H1 (cell line): ENCODE measurements around the gene POM121C. TPM values are rescaled to one million over a fixed set of nuclear protein-coding genes. Genes with fewer than 3 reads are reported as not detected.
"Not testable (repeated sequence)": the region's sequence is repeated elsewhere in the genome, so short reads cannot be mapped to it uniquely, and the experiment has no call there.

ENCODE experiments used
- CTCF ChIA-PET: fragments of 300-600 bp; sonication (Branson Sonifier 250); formaldehyde crosslinking; loops from one replicate; lab custom pipeline; 2021; ENCODE audit not compliant: partially characterized antibody; lab: Charles Lee
- POLR2A ChIA-PET: fragments of 300-600 bp; sonication (Branson Sonifier 250); formaldehyde crosslinking; loops from one replicate; lab custom pipeline; 2021; ENCODE audit warnings: inconsistent platforms; ENCODE audit not compliant: partially characterized antibody; lab: Charles Lee
- DNase-seq, 2 experiments: peaks; one replicate each; pipeline versions ENCODE4 v3.0.0 to v3.0.0-alpha.2; 2010 to 2022; ENCODE audit warnings: low spot score in 2 of 2, low read depth in 1 of 2, mixed read lengths in 1 of 2
- FAIRE-seq: peaks from 2 replicates; lab custom pipeline; 2011; peaks lifted over from hg19 to GRCh38; lab: Jason Lieb, UNC
- H2AFZ ChIP-seq: 2 replicates; pipeline ENCODE4 v1.8.1; 2012; ENCODE audit warnings: low read length, inconsistent platforms
- H2AK5ac ChIP-seq: 2 replicates; pipeline ENCODE4 v1.6.1; 2013; ENCODE audit warnings: low read depth, low read length
- H2BK120ac ChIP-seq: replicated peaks from 2 replicates; pipeline ENCODE3; 2013; ENCODE audit warnings: low read depth, low read length, inconsistent platforms
- H2BK12ac ChIP-seq: 2 replicates; pipeline ENCODE4 v1.6.1; 2013; ENCODE audit warnings: low read depth, low read length
- H2BK15ac ChIP-seq: 2 replicates; pipeline ENCODE4 v1.6.1; 2013; ENCODE audit warnings: low read length
- H2BK20ac ChIP-seq: 2 replicates; pipeline ENCODE4 v1.6.1; 2013; ENCODE audit warnings: low read length
- H2BK5ac ChIP-seq: 2 replicates; pipeline ENCODE4 v1.6.1; 2013; ENCODE audit warnings: low read depth, low read length
- H3K14ac ChIP-seq: 2 replicates; pipeline ENCODE4 v1.6.1; 2013; ENCODE audit warnings: inconsistent platforms; ENCODE audit not compliant: insufficient read length
- H3K18ac ChIP-seq: 2 replicates; pipeline ENCODE4 v1.6.1; 2013; ENCODE audit warnings: low read length; ENCODE audit errors: extremely low read depth
- H3K23ac ChIP-seq: 2 replicates; pipeline ENCODE4 v1.6.1; 2013; ENCODE audit warnings: inconsistent platforms; ENCODE audit not compliant: insufficient read length
- H3K23me2 ChIP-seq: 2 replicates; pipeline ENCODE4 v1.6.1; 2013; ENCODE audit warnings: low read depth, low read length
- H3K27ac ChIP-seq: 2 replicates; pipeline ENCODE4 v1.6.1; 2011; ENCODE audit warnings: low read depth, low read length, inconsistent platforms
- H3K27me3 ChIP-seq, 4 experiments: replicated peaks in 1 of 4; 1 replicate in 1 of 4; 2 replicates in 3 of 4; pipeline versions ENCODE4 v1.6.1 to v1.8.1; 2011 to 2013; ENCODE audit warnings: low read length in 3 of 4, mild to moderate bottlenecking in 3 of 4, inconsistent platforms in 2 of 4, mixed read lengths in 2 of 4, moderate library complexity in 1 of 4; ENCODE audit not compliant: control insufficient read depth in 3 of 4, insufficient read depth in 3 of 4; ENCODE audit errors: extremely low read depth in 1 of 4
- H3K36me3 ChIP-seq, 4 experiments: 2 replicates each; pipeline versions ENCODE4 v1.6.1 to v1.8.1; 2011 to 2013; ENCODE audit warnings: mild to moderate bottlenecking in 4 of 4, low read length in 3 of 4, moderate library complexity in 2 of 4, control low read depth in 1 of 4, inconsistent platforms in 1 of 4; ENCODE audit not compliant: insufficient read depth in 4 of 4, control insufficient read depth in 2 of 4
- H3K4ac ChIP-seq: replicated peaks from 2 replicates; pipeline ENCODE3; 2013; ENCODE audit warnings: low read length, low read depth, mixed read lengths, inconsistent platforms; ENCODE audit not compliant: insufficient read length
- H3K4me1 ChIP-seq, 4 experiments: replicated peaks in 1 of 4; 1 replicate in 1 of 4; 2 replicates in 3 of 4; pipeline versions ENCODE4 v1.6.1 to v1.8.1; 2011 to 2013; ENCODE audit warnings: low read length in 3 of 4, inconsistent platforms in 2 of 4, mixed read lengths in 1 of 4; ENCODE audit not compliant: insufficient read depth in 4 of 4, control insufficient read depth in 3 of 4
- H3K4me2 ChIP-seq, 2 experiments: 2 replicates each; pipeline versions ENCODE4 v1.6.1 to v1.8.1; 2011 to 2013; ENCODE audit warnings: low read depth in 2 of 2, low read length in 2 of 2, control low read depth in 1 of 2, inconsistent platforms in 1 of 2, mild to moderate bottlenecking in 1 of 2; ENCODE audit not compliant: insufficient read depth in 1 of 2
- H3K4me3 ChIP-seq, 4 experiments: fragments of 200-600, 300-600 bp in 1 of 4; sonication (generic), shearing (Covaris generic), sonication (Bioruptor Twin) in 1 of 4; 2 replicates each; pipeline versions ENCODE4 v1.5.1 to v1.8.1; 2011 to 2016; ENCODE audit warnings: low read length in 4 of 4, low read depth in 3 of 4, control low read depth in 2 of 4, inconsistent platforms in 2 of 4, mild to moderate bottlenecking in 2 of 4, mixed read lengths in 1 of 4, moderate library complexity in 1 of 4; ENCODE audit not compliant: insufficient read depth in 2 of 4; ENCODE audit errors: extremely low read depth in 1 of 4
- H3K56ac ChIP-seq: replicated peaks from 2 replicates; pipeline ENCODE3; 2013; ENCODE audit warnings: low read depth, mild to moderate bottlenecking, mixed read lengths, low read length, inconsistent platforms; ENCODE audit not compliant: insufficient read length
- H3K79me1 ChIP-seq: 2 replicates; pipeline ENCODE4 v1.6.1; 2013; ENCODE audit warnings: low read depth, low read length, control low read depth
- H3K79me2 ChIP-seq, 2 experiments: 2 replicates each; pipeline versions ENCODE4 v1.6.1 to v1.8.1; 2012 to 2013; ENCODE audit warnings: low read length in 2 of 2, mild to moderate bottlenecking in 2 of 2, inconsistent platforms in 1 of 2; ENCODE audit not compliant: insufficient read depth in 2 of 2, control insufficient read depth in 1 of 2
- H3K9ac ChIP-seq, 4 experiments: replicated peaks in 1 of 4; 1 replicate in 1 of 4; 2 replicates in 3 of 4; pipeline versions ENCODE4 v1.6.1 to v1.8.1; 2011 to 2013; ENCODE audit warnings: low read depth in 3 of 4, low read length in 3 of 4, control low read depth in 2 of 4, mild to moderate bottlenecking in 2 of 4, moderate library complexity in 2 of 4, inconsistent platforms in 1 of 4; ENCODE audit errors: extremely low read depth in 1 of 4
- H3K9me3 ChIP-seq, 2 experiments: 2 replicates each; pipeline versions ENCODE4 v1.6.1 to v1.8.1; 2012 to 2013; ENCODE audit warnings: mild to moderate bottlenecking in 2 of 2, moderate library complexity in 2 of 2, control low read depth in 1 of 2, inconsistent platforms in 1 of 2, low read depth in 1 of 2, low read length in 1 of 2, mixed read lengths in 1 of 2; ENCODE audit not compliant: insufficient read depth in 2 of 2
- H4K20me1 ChIP-seq, 2 experiments: replicated peaks in 1 of 2; 2 replicates each; pipeline versions ENCODE3 to v1.8.1; 2011 to 2013; ENCODE audit warnings: inconsistent platforms in 2 of 2, low read length in 2 of 2, mild to moderate bottlenecking in 1 of 2; ENCODE audit not compliant: insufficient read depth in 2 of 2, control insufficient read depth in 1 of 2
- H4K5ac ChIP-seq: 2 replicates; pipeline ENCODE4 v1.6.1; 2013; ENCODE audit warnings: low read length, low read depth, mixed read lengths, inconsistent platforms; ENCODE audit not compliant: insufficient read length
- H4K8ac ChIP-seq: 2 replicates; pipeline ENCODE4 v1.8.0; 2013; ENCODE audit warnings: mild to moderate bottlenecking, moderate library complexity, low read length, inconsistent platforms; ENCODE audit not compliant: insufficient read depth; ENCODE audit errors: extremely low read depth
- H4K91ac ChIP-seq: replicated peaks from 2 replicates; pipeline ENCODE3; 2013; ENCODE audit warnings: low read length, mixed read lengths, inconsistent platforms; ENCODE audit not compliant: insufficient read length
- WGBS, 2 experiments: shearing (Covaris generic) in 1 of 2; methylation state at CpG; one replicate each; pipeline versions ENCODE4 v1.1.6 to v1.1.7; 2013 to 2015; ENCODE audit warnings: low lambda C conversion rate in 2 of 2, mixed read lengths in 2 of 2, inconsistent platforms in 1 of 2, low coverage in 1 of 2, missing lambda C conversion rate in 1 of 2; ENCODE audit not compliant: insufficient replicate concordance in 2 of 2, insufficient coverage in 1 of 2, insufficient read length in 1 of 2; ENCODE audit errors: extremely low coverage in 1 of 2, missing lambda C conversion rate in 1 of 2; 5-methylcytosine and 5-hydroxymethylcytosine counted together
- polyA plus RNA-seq, 7 experiments: library from polyadenylated mRNA; depleted of rRNA in 3 of 7; stranded (reverse) in 5 of 7; unstranded in 2 of 7; fragments of >200 nt in 5 of 7; fragments of 200-250 nt in 2 of 7; gene quantifications; 1 replicate in 5 of 7; 2 replicates in 1 of 7; 4 replicates in 1 of 7; pipeline versions ENCODE4 v1.2.1 to v1.2.3, GENCODE V29; 2011 to 2013; ENCODE audit warnings: missing spikeins in 2 of 7, mixed read lengths in 2 of 7
- total RNA-seq: library from RNA; stranded (reverse); fragmentation: NEBNext Ultra II Directional; extraction: Animal tissue kit (Norgen Biotek cat#: 25700); gene quantifications from 2 replicates; pipeline ENCODE4 v1.2.1, GENCODE V29; 2021

Gene POM121C
- total and polyA plus RNA-seq, 2 of the 8 experiments (the other 6 are each of a cell fraction or from before 2014, with no cell fraction given): 16.5 to 58.0 TPM

DNA sequence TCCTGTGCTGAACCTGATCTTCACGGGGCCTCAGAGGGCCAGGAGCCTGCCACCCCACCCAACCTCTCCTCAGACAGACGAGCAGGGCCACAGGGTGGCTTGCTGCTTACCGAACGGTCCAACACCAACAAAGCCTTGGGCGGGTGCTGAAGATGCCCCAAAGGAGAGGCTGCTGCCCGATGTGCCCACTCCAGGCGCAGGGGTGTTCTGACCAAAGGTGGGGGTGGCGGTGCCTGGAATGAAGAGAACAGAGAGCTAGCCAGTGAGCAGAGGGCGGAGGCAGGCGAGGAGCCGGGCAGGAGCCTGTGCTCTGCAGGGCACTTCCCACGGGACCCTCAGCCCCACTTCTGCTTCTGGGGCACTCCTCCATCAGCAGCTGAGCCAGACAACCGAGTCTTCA lies 66.9 kb downstream of the POM121C start:
- H4K91ac ChIP-seq, H3K79me2 ChIP-seq, H3K23ac ChIP-seq, H2AFZ ChIP-seq, FAIRE-seq, H2BK5ac ChIP-seq, H3K4me3 ChIP-seq, DNase-seq, H3K18ac ChIP-seq, H3K4me2 ChIP-seq, H3K4me1 ChIP-seq, H3K27me3 ChIP-seq, H2BK20ac ChIP-seq, H3K9me3 ChIP-seq, H3K79me1 ChIP-seq, H3K9ac ChIP-seq, H4K5ac ChIP-seq, H4K8ac ChIP-seq, H4K20me1 ChIP-seq, H2BK120ac ChIP-seq, H3K14ac ChIP-seq, H2AK5ac ChIP-seq, H3K23me2 ChIP-seq, H3K4ac ChIP-seq, H3K56ac ChIP-seq, POLR2A ChIA-PET, H3K27ac ChIP-seq, H2BK12ac ChIP-seq, H2BK15ac ChIP-seq: not testable (repeated sequence)
- WGBS, 2 experiments: 98% methylated on average over 7 of the region's 13 CpGs; no CpG with 5 or more reads in 1 of the 2 experiments
- peaks cover 1 to 39% (median 8%) of the 10 kb centered on the region in 4 experiments; a peak in 7 of 8 replicates for H3K36me3 ChIP-seq
- CTCF ChIA-PET: interaction anchor here (1.5 kb wide), 1 partner anchor 15 kb away, joined by 3 read pairs; no protein-coding TSS in a partner anchor

DNA sequence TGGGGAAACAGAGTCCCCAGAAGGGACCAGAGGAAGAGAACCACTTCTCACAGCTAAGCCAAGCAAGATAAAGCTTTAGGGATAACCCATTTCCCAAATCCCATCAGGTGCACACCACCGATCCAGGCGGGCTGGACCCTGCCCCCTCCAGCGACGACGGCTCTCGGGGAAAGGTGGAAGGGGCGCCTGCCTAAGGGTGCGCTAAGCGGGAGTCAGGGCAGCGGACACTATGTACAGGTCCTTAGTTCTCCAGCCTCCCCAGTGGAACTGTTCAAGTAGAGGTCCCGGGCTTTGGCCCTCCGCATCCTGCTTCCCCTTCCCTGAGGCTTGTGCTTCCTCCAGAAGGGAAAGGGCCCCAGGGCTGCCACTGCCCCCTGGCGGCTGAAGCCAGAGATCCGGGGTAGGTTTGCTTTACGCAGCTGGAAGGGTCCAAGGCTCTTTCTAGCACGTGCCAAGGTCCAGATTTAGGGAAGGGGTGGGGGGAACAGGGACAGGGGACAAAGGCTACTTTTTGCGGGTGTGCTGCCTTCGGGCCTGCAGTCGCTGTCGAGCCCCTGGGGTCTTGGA lies 67.7 kb downstream of the POM121C start:
- H3K9ac ChIP-seq, H2BK15ac ChIP-seq, H4K20me1 ChIP-seq, H3K18ac ChIP-seq, H3K4ac ChIP-seq, H3K23me2 ChIP-seq, H4K5ac ChIP-seq, H2BK120ac ChIP-seq, H2BK12ac ChIP-seq, H3K27ac ChIP-seq, H3K79me2 ChIP-seq, H3K4me1 ChIP-seq, H2BK5ac ChIP-seq, FAIRE-seq, H3K4me3 ChIP-seq, H3K56ac ChIP-seq, H2BK20ac ChIP-seq, POLR2A ChIA-PET, H3K9me3 ChIP-seq, H3K23ac ChIP-seq, H4K8ac ChIP-seq, H3K27me3 ChIP-seq, H3K79me1 ChIP-seq, H3K4me2 ChIP-seq, H3K14ac ChIP-seq, H2AK5ac ChIP-seq, H2AFZ ChIP-seq, H4K91ac ChIP-seq, DNase-seq: not testable (repeated sequence)
- CTCF ChIA-PET: interaction anchor here (1.5 kb wide), 1 partner anchor 16 kb away, joined by 3 read pairs; no protein-coding TSS in a partner anchor
- peaks cover 0 to 35% (median 7%) of the 10 kb centered on the region in 4 experiments; a peak in 6 of 8 replicates for H3K36me3 ChIP-seq
- WGBS, 2 experiments: 90% methylated on average over 14 of the region's 20 CpGs; no CpG with 5 or more reads in 1 of the 2 experiments
